Panc1 (cell line): ENCODE data around the gene PRR36. TPM values are rescaled to one million over a fixed set of nuclear protein-coding genes. Genes with fewer than 3 reads are reported as not detected.

Experiments
- ATAC-seq: fragments of 200-7000 bp; cut with Tn5 transposase; 2 replicates; pipeline ENCODE4 v1.9.1; 2020; ENCODE audit warnings: mild to moderate bottlenecking, moderate library complexity
- BruUV-seq: library from RNA; stranded (reverse); fragments of 400-500 nt; replicated peaks from 2 replicates; lab custom pipeline; 2021; lab: Mats Ljungman, UMichigan
- CTCF ChIA-PET: fragments of 300-600 bp; sonication (Branson Sonifier 250); formaldehyde crosslinking; loops from one replicate; lab custom pipeline; 2022; ENCODE audit warnings: antibody characterized with exemption; lab: Charles Lee
- POLR2A ChIA-PET: fragments of 300-600 bp; sonication (Branson Sonifier 250); formaldehyde crosslinking; loops from one replicate; lab custom pipeline; 2022; ENCODE audit warnings: antibody characterized with exemption; lab: Charles Lee
- DNase-seq: peaks from one replicate; pipeline ENCODE4 v3.0.0-alpha.2; 2010; ENCODE audit warnings: low read depth, low spot score
- H3K27ac ChIP-seq: 2 replicates; pipeline ENCODE4 v1.5.1; 2011; ENCODE audit warnings: mild to moderate bottlenecking, low read length, inconsistent platforms
- H3K27me3 ChIP-seq: fragments of 200-500 bp; sonication (Bioruptor generic); 2 replicates; pipeline ENCODE4 v1.6.0; 2014; ENCODE audit warnings: low read length, inconsistent platforms; ENCODE audit not compliant: control insufficient read depth, insufficient read depth
- H3K36me3 ChIP-seq: fragments of 200-500 bp; sonication (Bioruptor generic); 2 replicates; pipeline ENCODE4 v1.5.1; 2014; ENCODE audit warnings: inconsistent platforms, mild to moderate bottlenecking, low read length, moderate library complexity; ENCODE audit not compliant: control insufficient read depth, insufficient read depth
- H3K4me1 ChIP-seq: 2 replicates; pipeline ENCODE4 v1.5.1; 2011; ENCODE audit warnings: inconsistent platforms, mild to moderate bottlenecking, low read length, moderate library complexity; ENCODE audit not compliant: control insufficient read depth, insufficient read depth
- H3K4me3 ChIP-seq, 2 experiments: 2 replicates each; pipeline ENCODE4 v1.5.1; 2011 to 2012; ENCODE audit warnings: low read depth in 2 of 2, low read length in 2 of 2, mild to moderate bottlenecking in 2 of 2, inconsistent platforms in 1 of 2, moderate library complexity in 1 of 2
- H3K9me3 ChIP-seq: fragments of 200-500 bp; sonication (Bioruptor generic); 2 replicates; pipeline ENCODE4 v1.5.1; 2014; ENCODE audit warnings: low read depth, mild to moderate bottlenecking, inconsistent platforms, low read length, moderate library complexity; ENCODE audit not compliant: control insufficient read depth, insufficient read depth
- CTCF ChIP-seq: fragments of 450-650 bp; IDR thresholded peaks from 2 replicates; pipeline ENCODE4 v1.5.1; 2017; ENCODE audit warnings: mild to moderate bottlenecking
- POLR2AphosphoS5 ChIP-seq: IDR thresholded peaks from 2 replicates; pipeline ENCODE4 v1.6.1; 2012; ENCODE audit warnings: mild to moderate bottlenecking, low read depth, low read length, moderate library complexity
- REST ChIP-seq, 2 experiments: IDR thresholded peaks; 2 replicates each; pipeline ENCODE4 v1.6.1; 2011 to 2012; ENCODE audit warnings: low read depth in 2 of 2, control low read depth in 1 of 2, low read length in 1 of 2, mild to moderate bottlenecking in 1 of 2, moderate library complexity in 1 of 2; ENCODE audit not compliant: insufficient read depth in 1 of 2
- SIN3A ChIP-seq: IDR thresholded peaks from 2 replicates; pipeline ENCODE4 v1.6.1; 2012; ENCODE audit warnings: low read depth, mild to moderate bottlenecking, low read length, moderate library complexity, borderline replicate concordance; ENCODE audit not compliant: insufficient read depth
- TCF7L2 ChIP-seq: IDR thresholded peaks from 2 replicates; pipeline ENCODE4 v1.6.1; 2011; ENCODE audit warnings: mild to moderate bottlenecking, low read depth, low read length, inconsistent platforms
- in situ Hi-C: cut with HindIII; loops from 2 replicates; pipeline ENCODE4 v1.10.0; 2016; ENCODE audit warnings: low sequenced_read_pairs, low pct_unique_long_range_greater_than_20kb
- intact Hi-C: fragments of 100-400 bp; cut with micrococcal nuclease; formaldehyde crosslinking; loops from one replicate; pipeline ENCODE4 v1.10.0; 2022; ENCODE audit not compliant: unreplicated experiment
- total RNA-seq: library from RNA; stranded (reverse); gene quantifications from one replicate; pipeline ENCODE4 v1.2.1, GENCODE V29; 2021; ENCODE audit not compliant: unreplicated experiment

Gene PRR36
- total RNA-seq, 1 experiment from 2014 or later: 3.7 TPM

- Histone ChIP-seq H3K4me1 (no peaks in the 10 kb centered on the region), H3K27me3 (no peaks in the 10 kb centered on the region), H3K36me3 (no peaks in the 10 kb centered on the region), H3K27ac (no peak overlapping the region), H3K9me3 (no peaks in the 10 kb centered on the region), H3K4me3 (no peak overlapping the region)
- TF ChIP-seq REST (IDR thresholded peaks at IDR 0.05; ENCODE audit: insufficient read depth in 1 of 2, low read depth in 2 of 2, low read length in 1 of 2): no peak
- no peak for TF ChIP-seq POLR2AphosphoS5
- TF ChIP-seq CTCF: no peak
- TF ChIP-seq SIN3A: no peak
- TF ChIP-seq TCF7L2: no peak
- POLR2A ChIA-PET: interaction anchor here (0.5 kb wide), 1 partner anchor 216 kb away, joined by 7 read pairs; the partner anchor contains the start of genes PET100 and XAB2
- CTCF ChIA-PET: no interaction called here
- BruUV-seq: no TSS peak
- intact Hi-C loops: no loop called here
- DNase-seq: no peak
- in situ Hi-C loops: no loop called here
- ATAC-seq: no peak
These were observed 28.6 kb downstream of the PRR36 start for GRCh38 chr19:7845390-7846154.

DNA sequence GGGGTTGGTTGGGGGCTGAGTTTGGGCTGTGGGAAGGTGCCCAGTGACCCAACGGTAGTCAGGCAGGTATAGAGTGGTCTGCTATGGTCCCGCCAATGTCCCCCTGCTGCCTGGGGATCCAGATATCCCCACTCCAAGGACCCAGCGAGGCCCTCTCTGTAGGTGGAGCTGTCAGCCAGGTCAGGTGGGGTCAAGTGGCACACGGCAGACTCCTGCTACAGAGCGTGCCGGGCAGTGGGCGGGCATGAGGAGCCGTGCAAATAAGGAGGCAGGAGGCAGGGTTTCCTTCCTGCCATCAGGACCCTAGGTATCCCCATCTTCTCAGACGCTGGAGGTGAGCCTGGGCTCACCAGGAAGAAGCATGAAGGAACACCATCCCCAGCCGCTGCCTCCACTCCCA is 29.2 kb downstream of the PRR36 start:
- ChIA-PET CTCF (no interaction called here), POLR2A (no interaction called here)
- BruUV-seq: no TSS peak
- Histone ChIP-seq H3K4me1 (no peaks in the 10 kb centered on the region), H3K4me3 (no peak overlapping the region), H3K27me3 (no peaks in the 10 kb centered on the region), H3K36me3 (no peaks in the 10 kb centered on the region), H3K27ac (no peak overlapping the region), H3K9me3 (no peaks in the 10 kb centered on the region)
- in situ Hi-C loops (no loop called here), intact Hi-C loops (no loop called here)
- no peak for TF ChIP-seq REST (IDR thresholded peaks at IDR 0.05; ENCODE audit: insufficient read depth in 1 of 2, low read depth in 2 of 2, low read length in 1 of 2)
- TF ChIP-seq TCF7L2: no peak
- no peak for TF ChIP-seq SIN3A
- no peak for TF ChIP-seq POLR2AphosphoS5
- TF ChIP-seq CTCF: no peak
- ATAC-seq (no peak), DNase-seq (no peak)
